ENCODE measurements around the gene REELD1.

The REELD1 gene

DNA sequence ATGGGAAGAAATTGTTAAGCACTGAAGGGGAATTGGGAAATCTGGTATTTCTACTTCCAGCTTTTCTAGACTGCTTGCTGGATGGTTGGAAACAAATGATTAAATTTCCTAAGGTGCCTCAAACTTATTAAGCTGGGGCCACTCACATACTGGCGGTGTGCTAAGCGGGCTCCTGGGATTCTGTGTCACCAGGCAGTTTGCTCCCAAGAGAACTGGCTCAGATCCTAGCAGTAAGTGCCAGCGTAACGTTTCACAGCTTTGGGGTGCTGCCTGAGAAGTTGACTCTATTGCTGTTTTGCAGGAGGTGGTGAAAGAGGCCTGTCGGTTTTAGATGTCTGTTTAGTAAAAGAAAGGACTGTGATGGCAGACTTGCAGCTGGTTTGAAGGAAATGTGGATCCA lies 6.9 kb upstream of the REELD1 start:
- Mint-ChIP-seq H3K4me1 (no peaks in the 10 kb centered on the region), H3K9me3 (no peaks in the 10 kb centered on the region), H3K4me3 (no peak overlapping the region), H3K27me3 (ENCODE audit: low read depth, poor library complexity) (peaks cover 6% of the 10 kb centered on the region), H3K36me3 (ENCODE audit: low read depth) (peaks cover 7% of the 10 kb centered on the region), H3K27ac (no peak overlapping the region)
- no peak for DNase-seq
- TF ChIP-seq, protein P1, sequence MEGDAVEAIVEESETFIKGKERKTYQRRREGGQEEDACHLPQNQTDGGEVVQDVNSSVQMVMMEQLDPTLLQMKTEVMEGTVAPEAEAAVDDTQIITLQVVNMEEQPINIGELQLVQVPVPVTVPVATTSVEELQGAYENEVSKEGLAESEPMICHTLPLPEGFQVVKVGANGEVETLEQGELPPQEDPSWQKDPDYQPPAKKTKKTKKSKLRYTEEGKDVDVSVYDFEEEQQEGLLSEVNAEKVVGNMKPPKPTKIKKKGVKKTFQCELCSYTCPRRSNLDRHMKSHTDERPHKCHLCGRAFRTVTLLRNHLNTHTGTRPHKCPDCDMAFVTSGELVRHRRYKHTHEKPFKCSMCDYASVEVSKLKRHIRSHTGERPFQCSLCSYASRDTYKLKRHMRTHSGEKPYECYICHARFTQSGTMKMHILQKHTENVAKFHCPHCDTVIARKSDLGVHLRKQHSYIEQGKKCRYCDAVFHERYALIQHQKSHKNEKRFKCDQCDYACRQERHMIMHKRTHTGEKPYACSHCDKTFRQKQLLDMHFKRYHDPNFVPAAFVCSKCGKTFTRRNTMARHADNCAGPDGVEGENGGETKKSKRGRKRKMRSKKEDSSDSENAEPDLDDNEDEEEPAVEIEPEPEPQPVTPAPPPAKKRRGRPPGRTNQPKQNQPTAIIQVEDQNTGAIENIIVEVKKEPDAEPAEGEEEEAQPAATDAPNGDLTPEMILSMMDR (IDR thresholded peaks at IDR 0.05) = no peak

DNA sequence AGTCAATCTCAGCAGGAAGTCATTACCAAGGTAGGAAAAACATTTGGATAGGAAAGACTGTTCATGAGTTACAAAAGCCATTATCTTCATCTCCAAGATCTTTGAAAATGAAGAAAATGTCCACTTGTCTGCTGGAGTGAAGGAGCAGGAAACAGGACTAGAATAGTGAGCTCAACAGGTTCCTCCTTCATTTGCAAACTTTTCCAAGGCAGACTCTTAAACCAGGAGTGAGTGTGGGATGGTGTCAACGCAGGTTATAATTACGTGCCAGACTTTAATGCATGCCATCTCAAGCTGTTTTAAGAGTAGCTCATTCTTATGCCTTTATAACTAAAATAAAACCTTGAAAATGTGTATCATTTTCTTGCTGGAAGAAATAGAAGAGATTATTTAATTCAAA lies 3.4 kb upstream of the REELD1 start:
- no peaks in the 10 kb centered on the region for H3K36me3 Mint-ChIP-seq (ENCODE audit: low read depth)
- H3K4me1 Mint-ChIP-seq = no peaks in the 10 kb centered on the region
- no peaks in the 10 kb centered on the region for H3K9me3 Mint-ChIP-seq
- peaks cover 6% of the 10 kb centered on the region for H3K27me3 Mint-ChIP-seq (ENCODE audit: low read depth, poor library complexity)
- TF ChIP-seq, protein P1 (IDR thresholded peaks at IDR 0.05) = no peak
- no peak overlapping the region for H3K4me3 Mint-ChIP-seq
- DNase-seq = no peak
- no peak overlapping the region for H3K27ac Mint-ChIP-seq

DNA sequence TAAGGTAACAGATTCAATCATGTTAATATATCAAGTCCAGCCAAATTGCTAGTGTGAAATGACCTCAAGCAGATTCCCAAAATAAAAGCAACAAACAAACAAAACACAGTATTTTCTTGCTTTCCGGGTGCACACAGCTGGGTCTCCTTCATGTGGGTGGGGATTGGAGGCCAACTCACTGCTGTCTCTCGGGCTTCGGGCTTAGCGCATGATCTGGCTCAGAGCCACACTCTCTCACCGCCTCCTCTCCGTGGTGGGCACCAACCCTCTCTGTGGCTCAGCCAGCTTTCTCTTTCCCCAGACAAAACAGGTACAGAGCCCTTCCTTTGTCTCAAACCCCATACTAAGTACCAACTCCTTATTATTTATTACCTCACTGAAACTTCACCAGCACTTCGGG lies 2.9 kb upstream of the REELD1 start:
- no peak for DNase-seq
- Mint-ChIP-seq H3K4me3 (no peak overlapping the region), H3K4me1 (no peaks in the 10 kb centered on the region), H3K27me3 (ENCODE audit: low read depth, poor library complexity) (peaks cover 6% of the 10 kb centered on the region), H3K27ac (no peak overlapping the region), H3K36me3 (ENCODE audit: low read depth) (no peaks in the 10 kb centered on the region), H3K9me3 (no peaks in the 10 kb centered on the region)
- TF ChIP-seq, protein P1 (IDR thresholded peaks at IDR 0.05) = no peak

DNA sequence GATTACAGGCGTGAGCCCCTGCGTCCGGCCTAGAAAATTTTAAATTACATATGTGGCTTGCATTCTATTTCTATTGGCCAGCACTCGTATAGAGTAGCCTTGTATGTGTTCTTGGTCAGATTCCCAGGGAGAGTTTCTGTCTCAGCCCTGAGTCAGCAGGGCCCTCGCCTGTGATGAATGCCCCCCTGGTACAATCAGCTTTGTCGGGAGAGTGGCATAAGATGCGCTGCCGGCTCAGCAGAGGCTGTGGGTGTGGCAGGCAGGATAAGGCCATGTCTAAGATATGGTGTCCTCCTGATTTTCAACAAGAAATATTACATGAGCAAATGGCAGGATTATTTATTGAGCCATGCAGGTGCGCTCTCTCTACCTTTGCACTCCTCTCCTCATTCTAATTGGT lies 1.6 kb upstream of the REELD1 start:
- Mint-ChIP-seq H3K27me3 (ENCODE audit: low read depth, poor library complexity) (peaks cover 10% of the 10 kb centered on the region), H3K27ac (no peak overlapping the region), H3K4me3 (no peak overlapping the region)

DNA sequence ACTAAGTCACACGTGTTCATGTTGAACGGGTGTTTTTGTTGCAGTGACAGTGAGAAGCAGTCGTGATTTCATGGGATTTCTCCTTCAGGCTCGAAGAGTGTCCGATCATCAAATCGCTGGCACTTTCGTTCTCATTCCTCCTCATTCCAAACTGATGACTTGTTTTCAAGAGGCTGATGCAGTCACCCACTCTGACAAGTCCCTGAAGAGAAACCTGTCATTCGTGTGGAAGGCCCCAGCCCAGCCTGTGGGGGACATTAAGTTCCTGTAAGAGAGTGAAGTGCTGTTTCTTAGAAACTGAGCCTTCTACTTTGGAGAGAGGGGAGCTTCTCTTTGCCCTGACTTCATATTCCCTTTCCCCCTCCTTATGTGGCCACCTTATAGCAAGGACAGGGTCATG lies 8.0 kb downstream of the REELD1 start:
- Mint-ChIP-seq H3K27me3 (ENCODE audit: low read depth, poor library complexity) (peaks cover 6% of the 10 kb centered on the region), H3K4me3 (no peak overlapping the region), H3K9me3 (no peaks in the 10 kb centered on the region), H3K4me1 (no peaks in the 10 kb centered on the region), H3K27ac (no peak overlapping the region), H3K36me3 (ENCODE audit: low read depth) (no peaks in the 10 kb centered on the region)
- no peak for DNase-seq
- TF ChIP-seq, protein P1 (IDR thresholded peaks at IDR 0.05) = no peak

More for the DNA sequence above, 1.6 kb upstream of the REELD1 start:
- no peaks in the 10 kb centered on the region for H3K4me1 Mint-ChIP-seq
- H3K36me3 Mint-ChIP-seq (ENCODE audit: low read depth) = no peaks in the 10 kb centered on the region
- TF ChIP-seq, protein P1 (IDR thresholded peaks at IDR 0.05) = no peak
- H3K9me3 Mint-ChIP-seq = no peaks in the 10 kb centered on the region
- no peak for DNase-seq

DNA sequence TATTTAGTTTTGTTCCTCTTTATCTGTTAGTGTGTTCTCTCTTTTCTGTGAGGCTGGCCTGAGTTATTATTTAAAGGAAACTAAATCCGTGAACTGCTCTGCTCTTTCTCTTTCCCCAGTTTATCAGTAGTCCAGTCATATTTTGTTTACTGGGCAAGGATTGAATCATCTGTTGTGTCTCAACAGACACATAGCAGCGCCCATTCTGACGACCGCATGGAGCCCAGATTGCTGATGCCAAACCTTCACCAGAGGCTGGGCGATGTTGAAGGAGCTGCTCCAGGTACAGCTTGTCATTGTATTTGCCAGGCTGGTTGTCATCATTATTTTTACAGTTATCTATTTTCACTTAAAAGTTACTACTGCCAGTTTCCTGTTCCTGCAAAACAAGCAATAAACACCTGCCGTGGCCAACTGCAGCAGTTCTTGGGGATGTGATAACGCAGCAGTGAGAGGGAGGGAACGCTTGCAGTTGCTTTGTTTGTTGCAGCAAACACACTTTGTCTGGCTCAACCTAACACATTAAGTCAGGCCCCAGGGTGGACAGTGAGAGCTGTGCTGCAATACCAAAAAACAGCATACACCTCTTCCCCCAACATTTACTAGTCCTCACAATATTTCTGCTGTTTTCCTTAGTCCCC lies 10.1 kb downstream of the REELD1 start:
- Mint-ChIP-seq H3K27me3 (ENCODE audit: low read depth, poor library complexity) (peaks cover 6% of the 10 kb centered on the region), H3K4me1 (no peaks in the 10 kb centered on the region), H3K9me3 (no peaks in the 10 kb centered on the region), H3K4me3 (no peak overlapping the region), H3K36me3 (ENCODE audit: low read depth) (no peaks in the 10 kb centered on the region), H3K27ac (no peak overlapping the region)
- TF ChIP-seq, protein P1 (IDR thresholded peaks at IDR 0.05) = no peak
- no peak for DNase-seq
